OCI-LY1 (cell line): ENCODE results near the gene TBC1D26.

ENCODE experiments used
- H2AFZ ChIP-seq: fragments of 200-600 bp; sonication (generic), shearing (Covaris generic); 2 replicates; pipeline ENCODE4 v1.6.0; 2014; ENCODE audit warnings: antibody characterized with exemption, mild to moderate bottlenecking, low read length
- H3F3A ChIP-seq: fragments of 200-600 bp; sonication (generic), shearing (Covaris generic); 2 replicates; pipeline ENCODE4 v1.6.0; 2014; ENCODE audit warnings: mild to moderate bottlenecking, antibody characterized with exemption, low read length, moderate library complexity; ENCODE audit not compliant: insufficient read depth
- H3K27ac ChIP-seq: fragments of 200-600 bp; sonication (generic); 2 replicates; pipeline ENCODE4 v1.5.1; 2014; ENCODE audit warnings: low read length, mixed run types, mild to moderate bottlenecking, low read depth; ENCODE audit not compliant: poor library complexity, severe bottlenecking
- H3K27me3 ChIP-seq: fragments of 200-600 bp; sonication (generic); 2 replicates; pipeline ENCODE4 v1.6.0; 2014; ENCODE audit warnings: antibody characterized with exemption, mild to moderate bottlenecking, low read length, moderate library complexity; ENCODE audit not compliant: insufficient read depth
- H3K36me3 ChIP-seq: fragments of 200-600 bp; sonication (generic); 2 replicates; pipeline ENCODE4 v1.6.1; 2014; ENCODE audit warnings: mild to moderate bottlenecking, antibody characterized with exemption, low read length, moderate library complexity, mixed read lengths; ENCODE audit not compliant: insufficient read depth
- H3K4me1 ChIP-seq: fragments of 200-600 bp; sonication (generic); 2 replicates; pipeline ENCODE4 v1.5.1; 2014; ENCODE audit warnings: mild to moderate bottlenecking, low read length, moderate library complexity; ENCODE audit not compliant: insufficient read depth, severe bottlenecking
- H3K4me2 ChIP-seq: fragments of 200-600 bp; sonication (generic), shearing (Covaris generic); 2 replicates; pipeline ENCODE4 v1.6.1; 2014; ENCODE audit warnings: low read length
- H3K4me3 ChIP-seq: fragments of 200-600 bp; sonication (generic); 2 replicates; pipeline ENCODE4 v1.5.1; 2014; ENCODE audit warnings: low read length, low read depth, mild to moderate bottlenecking, mixed read lengths; ENCODE audit not compliant: poor library complexity, severe bottlenecking
- H3K79me2 ChIP-seq: fragments of 200-600 bp; shearing (Covaris generic); 2 replicates; pipeline ENCODE4 v1.6.1; 2016; ENCODE audit warnings: mixed run types, low read length, mixed read lengths; ENCODE audit not compliant: insufficient read depth
- H3K9ac ChIP-seq: fragments of 200-600 bp; sonication (generic), shearing (Covaris generic); 2 replicates; pipeline ENCODE4 v1.6.1; 2014; ENCODE audit warnings: mild to moderate bottlenecking, low read length, mixed read lengths
- H3K9me2 ChIP-seq: fragments of 200-600 bp; sonication (generic), shearing (Covaris generic); 2 replicates; pipeline ENCODE4 v1.6.1; 2014; ENCODE audit warnings: low read depth, mild to moderate bottlenecking, low read length, mixed read lengths
- H3K9me3 ChIP-seq: fragments of 200-600 bp; shearing (Covaris generic); 2 replicates; pipeline ENCODE4 v1.6.1; 2014; ENCODE audit warnings: low read length, mixed read lengths
- H4K20me1 ChIP-seq: fragments of 200-600 bp; sonication (generic), shearing (Covaris generic); 2 replicates; pipeline ENCODE4 v1.6.0; 2016; ENCODE audit warnings: mild to moderate bottlenecking, low read length; ENCODE audit not compliant: insufficient read depth
- CTCF ChIP-seq: fragments of 200-600 bp; sonication (generic), shearing (Covaris generic); IDR thresholded peaks from 2 replicates; pipeline ENCODE4 v1.5.1; 2017; ENCODE audit warnings: mild to moderate bottlenecking, antibody characterized with exemption, low read length, moderate library complexity, mixed read lengths
- EZH2 ChIP-seq: fragments of 200-600 bp; sonication (generic), shearing (Covaris generic); IDR thresholded peaks from 2 replicates; pipeline ENCODE4 v1.8.0; 2017; ENCODE audit warnings: borderline replicate concordance, mixed run types, mild to moderate bottlenecking, antibody characterized with exemption, low read length, moderate library complexity, mixed read lengths

TBC1D26 gene

GRCh38 chr17:15779119-15779518 lies 47.0 kb downstream of the TBC1D26 start:
- Histone ChIP-seq H4K20me1 (no peaks in the 10 kb centered on the region), H3K9me3 (no peaks in the 10 kb centered on the region), H3F3A (no peaks in the 10 kb centered on the region), H3K27ac (no peak overlapping the region), H3K36me3 (no peaks in the 10 kb centered on the region; the same call in 1 of the 2 replicates), H3K4me1 (no peaks in the 10 kb centered on the region), H3K4me3 (no peak overlapping the region), H3K9ac (no peak overlapping the region), H3K27me3 (no peaks in the 10 kb centered on the region), H2AFZ (no peak overlapping the region), H3K79me2 (no peaks in the 10 kb centered on the region), H3K9me2 (no peaks in the 10 kb centered on the region), H3K4me2 (no peak overlapping the region)
- TF ChIP-seq CTCF = no peak
- TF ChIP-seq EZH2 = no peak

GRCh38 chr17:15780188-15780587 lies 48.1 kb downstream of the TBC1D26 start:
- TF ChIP-seq EZH2 (no peak), CTCF (no peak)
- Histone ChIP-seq H3K79me2 (no peaks in the 10 kb centered on the region), H3K9ac (no peak overlapping the region), H3K36me3 (no peaks in the 10 kb centered on the region; the same call in 1 of the 2 replicates), H3K9me3 (no peaks in the 10 kb centered on the region), H3K27me3 (no peaks in the 10 kb centered on the region), H3K4me3 (no peak overlapping the region), H3K4me2 (no peak overlapping the region), H3F3A (no peaks in the 10 kb centered on the region), H3K27ac (no peak overlapping the region), H3K9me2 (no peaks in the 10 kb centered on the region), H3K4me1 (no peaks in the 10 kb centered on the region), H4K20me1 (no peaks in the 10 kb centered on the region), H2AFZ (no peak overlapping the region)

GRCh38 chr17:15782866-15783265 lies 50.8 kb downstream of the TBC1D26 start:
- Histone ChIP-seq H3K4me1 (no peaks in the 10 kb centered on the region), H2AFZ (no peak overlapping the region), H3K27ac (no peak overlapping the region), H3K4me3 (no peak overlapping the region), H3F3A (no peaks in the 10 kb centered on the region), H3K9me2 (no peaks in the 10 kb centered on the region), H3K79me2 (no peaks in the 10 kb centered on the region), H3K36me3 (no peaks in the 10 kb centered on the region; the same call in 1 of the 2 replicates), H3K9ac (no peak overlapping the region), H3K27me3 (no peaks in the 10 kb centered on the region), H3K9me3 (no peaks in the 10 kb centered on the region), H3K4me2 (no peak overlapping the region), H4K20me1 (no peaks in the 10 kb centered on the region)
- TF ChIP-seq EZH2 (no peak), CTCF (no peak)
